Neural cell (in vitro differentiated cells): Measurements from ENCODE around the gene C1orf167. TPM values are rescaled to one million over a fixed set of nuclear protein-coding genes. Genes with fewer than 3 reads are reported as not detected.

Experiments used
- H2AFZ ChIP-seq: fragments of 200-600, 300-800 bp; sonication (generic), shearing (Covaris generic); 2 replicates; pipeline ENCODE4 v1.6.0; 2014; ENCODE audit warnings: low read depth, mild to moderate bottlenecking, antibody characterized with exemption, low read length, moderate library complexity
- H3F3A ChIP-seq: fragments of 200-600 bp; shearing (Covaris generic); 2 replicates; pipeline ENCODE4 v1.6.1; 2016; ENCODE audit warnings: mild to moderate bottlenecking, moderate library complexity, mixed read lengths, antibody characterized with exemption, low read length; ENCODE audit not compliant: insufficient read depth, poor library complexity, severe bottlenecking
- H3K27ac ChIP-seq: fragments of 200-600, 300-800 bp; sonication (generic), shearing (Covaris generic); 2 replicates; pipeline ENCODE4 v1.5.1; 2014; ENCODE audit warnings: mild to moderate bottlenecking, low read length, moderate library complexity
- H3K27me3 ChIP-seq: fragments of 300-800, 200-600 bp; sonication (generic), shearing (Covaris generic); 2 replicates; pipeline ENCODE4 v1.6.0; 2014; ENCODE audit warnings: mild to moderate bottlenecking, low read depth, low read length, moderate library complexity; ENCODE audit not compliant: insufficient read depth
- H3K36me3 ChIP-seq: fragments of 300-800, 200-600 bp; sonication (generic), shearing (Covaris generic); 2 replicates; pipeline ENCODE4 v1.5.1; 2014; ENCODE audit warnings: mild to moderate bottlenecking, antibody characterized with exemption, low read length, moderate library complexity; ENCODE audit not compliant: insufficient read depth
- H3K4me2 ChIP-seq: fragments of 300-800, 200-600 bp; sonication (generic), shearing (Covaris generic); 2 replicates; pipeline ENCODE4 v1.6.0; 2014; ENCODE audit warnings: mild to moderate bottlenecking, low read length
- H3K4me3 ChIP-seq: fragments of 300-800, 200-600 bp; sonication (generic), shearing (Covaris generic); 2 replicates; pipeline ENCODE4 v1.5.1; 2014; ENCODE audit warnings: mild to moderate bottlenecking, low read length, moderate library complexity
- H3K79me2 ChIP-seq: fragments of 200-600 bp; shearing (Covaris generic); replicated peaks from 2 replicates; pipeline ENCODE4 v1.6.0; 2014; ENCODE audit warnings: mild to moderate bottlenecking, low read length, moderate library complexity; ENCODE audit not compliant: insufficient read depth
- H3K9ac ChIP-seq: fragments of 300-800, 200-600 bp; sonication (generic), shearing (Covaris generic); 2 replicates; pipeline ENCODE4 v1.6.1; 2016; ENCODE audit warnings: mild to moderate bottlenecking, low read length, mixed read lengths
- H3K9me2 ChIP-seq: fragments of 200-600 bp; shearing (Covaris generic); 2 replicates; pipeline ENCODE4 v1.6.1; 2016; ENCODE audit warnings: mild to moderate bottlenecking, low read length, mixed read lengths; ENCODE audit not compliant: insufficient read depth
- H3K9me3 ChIP-seq: fragments of 200-600, 300-800 bp; sonication (generic), shearing (Covaris generic); 2 replicates; pipeline ENCODE4 v1.6.1; 2016; ENCODE audit warnings: mild to moderate bottlenecking, mixed run types, low read length, moderate library complexity, mixed read lengths
- H4K20me1 ChIP-seq: fragments of 200-600 bp; shearing (Covaris generic); 2 replicates; pipeline ENCODE4 v1.6.1; 2016; ENCODE audit warnings: mild to moderate bottlenecking, mixed run types; ENCODE audit not compliant: insufficient read depth
- EP300 ChIP-seq: fragments of 450-650 bp; conservative IDR thresholded peaks from 2 replicates; pipeline ENCODE4 v1.6.1; 2014; ENCODE audit warnings: antibody characterized with exemption, mild to moderate bottlenecking, moderate library complexity; ENCODE audit not compliant: poor library complexity, severe bottlenecking
- EZH2 ChIP-seq: fragments of 200-600, 300-800 bp; shearing (Covaris generic), sonication (generic); IDR thresholded peaks from 2 replicates; pipeline ENCODE4 v1.6.1; 2014; ENCODE audit warnings: antibody characterized with exemption, low read length, borderline replicate concordance, mild to moderate bottlenecking; ENCODE audit not compliant: insufficient read depth, poor library complexity, severe bottlenecking
- MXI1 ChIP-seq: fragments of 450-650 bp; conservative IDR thresholded peaks from 2 replicates; pipeline ENCODE4 v1.6.1; 2014; ENCODE audit warnings: antibody characterized with exemption, mild to moderate bottlenecking; ENCODE audit not compliant: poor library complexity, severe bottlenecking
- POLR2AphosphoS5 ChIP-seq: IDR thresholded peaks from 2 replicates; pipeline ENCODE4 v1.6.1; 2012
- RAD21 ChIP-seq: fragments of 450-650 bp; conservative IDR thresholded peaks from 2 replicates; pipeline ENCODE4 v1.6.1; 2014; ENCODE audit warnings: antibody characterized with exemption, mild to moderate bottlenecking, moderate library complexity
- TAF1 ChIP-seq: IDR thresholded peaks from 2 replicates; pipeline ENCODE4 v1.6.1; 2012; ENCODE audit warnings: low read depth
- polyA plus RNA-seq: library from polyadenylated mRNA; depleted of rRNA; stranded (reverse); fragments of >200 nt; gene quantifications from 2 replicates; pipeline ENCODE4 v1.2.3, GENCODE V29; 2014
- TF ChIP-seq, protein P1 (sequence below): fragments of 450-650 bp; IDR thresholded peaks from 2 replicates; pipeline ENCODE4 v1.5.1; 2014; ENCODE audit warnings: antibody characterized with exemption, mild to moderate bottlenecking, moderate library complexity; ENCODE audit not compliant: poor library complexity, severe bottlenecking
- TF ChIP-seq, protein P2 (sequence below): IDR thresholded peaks from 2 replicates; pipeline ENCODE4 v1.6.1; 2012; ENCODE audit warnings: borderline replicate concordance

The C1orf167 gene
- polyA plus RNA-seq, 1 donor from 2014 or later, result not detected

DNA sequence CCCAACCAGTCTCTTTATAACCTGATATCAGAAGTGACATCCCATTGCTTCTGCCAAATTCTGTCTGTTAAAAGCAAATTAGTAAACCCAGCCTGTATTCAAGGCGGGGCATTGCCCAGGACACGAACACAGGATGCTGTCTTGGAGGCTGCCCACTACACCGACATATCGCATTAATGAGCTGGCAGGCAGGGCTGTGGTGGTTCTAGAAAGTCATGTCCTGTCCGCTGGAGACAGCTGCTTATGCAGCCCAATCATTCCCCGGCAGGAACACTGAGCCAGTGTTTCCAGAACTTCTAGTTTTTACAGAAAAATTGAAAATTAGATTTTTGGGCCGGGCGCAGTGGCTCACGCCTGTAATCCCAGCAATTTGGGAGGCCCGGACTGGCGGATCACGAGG is 19.3 kb downstream of the C1orf167 start:
- Histone ChIP-seq H3K9ac (no peak overlapping the region), H3K4me2 (no peak overlapping the region), H3K9me2 (no peaks in the 10 kb centered on the region), H3K4me3 (no peak overlapping the region), H2AFZ (no peak overlapping the region), H3K79me2 (no peaks in the 10 kb centered on the region), H3K9me3 (no peaks in the 10 kb centered on the region), H3K36me3 (no peaks in the 10 kb centered on the region), H3K27ac (no peak overlapping the region), H3F3A (no peaks in the 10 kb centered on the region), H4K20me1 (no peaks in the 10 kb centered on the region), H3K27me3 (no peaks in the 10 kb centered on the region)
- TF ChIP-seq EP300 (no peak), MXI1 (no peak)

DNA sequence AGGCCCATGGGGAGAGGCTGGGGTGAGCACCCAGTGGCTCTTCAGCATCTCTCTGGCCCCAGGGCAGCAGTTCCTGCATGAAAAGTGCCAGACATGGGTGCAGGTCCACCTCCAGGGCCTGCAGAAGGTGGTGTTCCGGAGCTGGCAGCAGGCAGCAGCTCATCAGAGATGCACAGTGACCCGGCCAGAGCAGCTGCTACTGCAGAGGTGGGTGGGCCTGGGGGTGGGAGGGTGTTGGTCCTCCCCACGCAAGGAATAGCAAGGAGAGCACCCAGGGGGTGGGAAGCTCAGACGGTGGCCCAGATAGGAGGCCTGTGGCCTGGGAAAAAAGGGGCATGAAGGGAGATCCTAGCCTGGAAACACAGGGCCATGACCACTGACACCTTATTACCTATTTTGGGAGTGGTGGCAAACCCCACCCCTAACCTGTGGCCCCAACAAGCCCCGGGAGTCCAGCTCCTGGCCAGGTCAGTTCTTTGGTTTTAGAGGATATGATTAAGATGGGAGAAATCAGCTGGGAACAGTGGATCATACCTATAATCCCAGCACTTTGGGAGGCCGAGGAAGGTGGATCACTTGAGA is 20.2 kb downstream of the C1orf167 start:
- Histone ChIP-seq H3K27me3 (no peaks in the 10 kb centered on the region), H3K9me2 (no peaks in the 10 kb centered on the region), H3K79me2 (no peaks in the 10 kb centered on the region), H4K20me1 (no peaks in the 10 kb centered on the region), H3K9me3 (no peaks in the 10 kb centered on the region), H3K9ac (no peak overlapping the region), H3K27ac (no peak overlapping the region), H3F3A (no peaks in the 10 kb centered on the region), H2AFZ (no peak overlapping the region), H3K36me3 (no peaks in the 10 kb centered on the region), H3K4me2 (no peak overlapping the region), H3K4me3 (no peak overlapping the region)
- no peak for TF ChIP-seq RAD21
- TF ChIP-seq TAF1, result no peak
- TF ChIP-seq POLR2AphosphoS5, result no peak
- TF ChIP-seq, protein P1, sequence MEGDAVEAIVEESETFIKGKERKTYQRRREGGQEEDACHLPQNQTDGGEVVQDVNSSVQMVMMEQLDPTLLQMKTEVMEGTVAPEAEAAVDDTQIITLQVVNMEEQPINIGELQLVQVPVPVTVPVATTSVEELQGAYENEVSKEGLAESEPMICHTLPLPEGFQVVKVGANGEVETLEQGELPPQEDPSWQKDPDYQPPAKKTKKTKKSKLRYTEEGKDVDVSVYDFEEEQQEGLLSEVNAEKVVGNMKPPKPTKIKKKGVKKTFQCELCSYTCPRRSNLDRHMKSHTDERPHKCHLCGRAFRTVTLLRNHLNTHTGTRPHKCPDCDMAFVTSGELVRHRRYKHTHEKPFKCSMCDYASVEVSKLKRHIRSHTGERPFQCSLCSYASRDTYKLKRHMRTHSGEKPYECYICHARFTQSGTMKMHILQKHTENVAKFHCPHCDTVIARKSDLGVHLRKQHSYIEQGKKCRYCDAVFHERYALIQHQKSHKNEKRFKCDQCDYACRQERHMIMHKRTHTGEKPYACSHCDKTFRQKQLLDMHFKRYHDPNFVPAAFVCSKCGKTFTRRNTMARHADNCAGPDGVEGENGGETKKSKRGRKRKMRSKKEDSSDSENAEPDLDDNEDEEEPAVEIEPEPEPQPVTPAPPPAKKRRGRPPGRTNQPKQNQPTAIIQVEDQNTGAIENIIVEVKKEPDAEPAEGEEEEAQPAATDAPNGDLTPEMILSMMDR, result no peak
- no peak for TF ChIP-seq EP300
- TF ChIP-seq EZH2, result no peak
- TF ChIP-seq MXI1, result no peak
- TF ChIP-seq, protein P2, sequence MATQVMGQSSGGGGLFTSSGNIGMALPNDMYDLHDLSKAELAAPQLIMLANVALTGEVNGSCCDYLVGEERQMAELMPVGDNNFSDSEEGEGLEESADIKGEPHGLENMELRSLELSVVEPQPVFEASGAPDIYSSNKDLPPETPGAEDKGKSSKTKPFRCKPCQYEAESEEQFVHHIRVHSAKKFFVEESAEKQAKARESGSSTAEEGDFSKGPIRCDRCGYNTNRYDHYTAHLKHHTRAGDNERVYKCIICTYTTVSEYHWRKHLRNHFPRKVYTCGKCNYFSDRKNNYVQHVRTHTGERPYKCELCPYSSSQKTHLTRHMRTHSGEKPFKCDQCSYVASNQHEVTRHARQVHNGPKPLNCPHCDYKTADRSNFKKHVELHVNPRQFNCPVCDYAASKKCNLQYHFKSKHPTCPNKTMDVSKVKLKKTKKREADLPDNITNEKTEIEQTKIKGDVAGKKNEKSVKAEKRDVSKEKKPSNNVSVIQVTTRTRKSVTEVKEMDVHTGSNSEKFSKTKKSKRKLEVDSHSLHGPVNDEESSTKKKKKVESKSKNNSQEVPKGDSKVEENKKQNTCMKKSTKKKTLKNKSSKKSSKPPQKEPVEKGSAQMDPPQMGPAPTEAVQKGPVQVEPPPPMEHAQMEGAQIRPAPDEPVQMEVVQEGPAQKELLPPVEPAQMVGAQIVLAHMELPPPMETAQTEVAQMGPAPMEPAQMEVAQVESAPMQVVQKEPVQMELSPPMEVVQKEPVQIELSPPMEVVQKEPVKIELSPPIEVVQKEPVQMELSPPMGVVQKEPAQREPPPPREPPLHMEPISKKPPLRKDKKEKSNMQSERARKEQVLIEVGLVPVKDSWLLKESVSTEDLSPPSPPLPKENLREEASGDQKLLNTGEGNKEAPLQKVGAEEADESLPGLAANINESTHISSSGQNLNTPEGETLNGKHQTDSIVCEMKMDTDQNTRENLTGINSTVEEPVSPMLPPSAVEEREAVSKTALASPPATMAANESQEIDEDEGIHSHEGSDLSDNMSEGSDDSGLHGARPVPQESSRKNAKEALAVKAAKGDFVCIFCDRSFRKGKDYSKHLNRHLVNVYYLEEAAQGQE, result no peak

DNA sequence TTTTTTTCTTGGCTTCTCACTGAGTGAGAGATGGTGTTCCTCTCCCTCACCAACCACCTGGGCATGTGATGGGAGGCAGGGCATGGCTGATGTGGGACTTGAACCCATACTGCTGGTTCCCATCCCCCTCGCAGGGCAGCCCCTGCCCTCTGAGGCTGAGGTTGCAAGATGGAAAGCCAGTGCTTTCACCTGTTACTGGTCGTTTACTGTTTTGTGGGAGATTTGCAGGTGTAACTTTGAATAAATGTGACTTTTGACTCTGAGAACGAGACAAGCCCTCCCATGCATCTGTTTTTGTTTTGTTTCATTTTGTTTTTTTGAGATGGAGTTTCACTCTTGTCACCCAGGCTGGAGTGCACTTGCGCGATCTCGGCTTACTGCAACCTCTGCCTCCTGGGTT is 21.6 kb downstream of the C1orf167 start:
- Histone ChIP-seq H3K4me3 (no peak overlapping the region), H3K9ac (no peak overlapping the region), H3K36me3 (no peaks in the 10 kb centered on the region), H3F3A (no peaks in the 10 kb centered on the region), H3K27me3 (no peaks in the 10 kb centered on the region), H3K79me2 (no peaks in the 10 kb centered on the region), H4K20me1 (no peaks in the 10 kb centered on the region), H3K9me3 (no peaks in the 10 kb centered on the region), H3K27ac (no peak overlapping the region), H2AFZ (no peak overlapping the region), H3K9me2 (no peaks in the 10 kb centered on the region), H3K4me2 (no peak overlapping the region)
- no peak for TF ChIP-seq EZH2
- TF ChIP-seq, protein P1, result no peak
- TF ChIP-seq RAD21, result no peak
- TF ChIP-seq TAF1, result no peak
